Measurements from ENCODE around the gene NDUFAF3.
A peak's percentile ranks its signal among the peaks of the same experiment; 100 is the strongest.

Gene NDUFAF3

DNA sequence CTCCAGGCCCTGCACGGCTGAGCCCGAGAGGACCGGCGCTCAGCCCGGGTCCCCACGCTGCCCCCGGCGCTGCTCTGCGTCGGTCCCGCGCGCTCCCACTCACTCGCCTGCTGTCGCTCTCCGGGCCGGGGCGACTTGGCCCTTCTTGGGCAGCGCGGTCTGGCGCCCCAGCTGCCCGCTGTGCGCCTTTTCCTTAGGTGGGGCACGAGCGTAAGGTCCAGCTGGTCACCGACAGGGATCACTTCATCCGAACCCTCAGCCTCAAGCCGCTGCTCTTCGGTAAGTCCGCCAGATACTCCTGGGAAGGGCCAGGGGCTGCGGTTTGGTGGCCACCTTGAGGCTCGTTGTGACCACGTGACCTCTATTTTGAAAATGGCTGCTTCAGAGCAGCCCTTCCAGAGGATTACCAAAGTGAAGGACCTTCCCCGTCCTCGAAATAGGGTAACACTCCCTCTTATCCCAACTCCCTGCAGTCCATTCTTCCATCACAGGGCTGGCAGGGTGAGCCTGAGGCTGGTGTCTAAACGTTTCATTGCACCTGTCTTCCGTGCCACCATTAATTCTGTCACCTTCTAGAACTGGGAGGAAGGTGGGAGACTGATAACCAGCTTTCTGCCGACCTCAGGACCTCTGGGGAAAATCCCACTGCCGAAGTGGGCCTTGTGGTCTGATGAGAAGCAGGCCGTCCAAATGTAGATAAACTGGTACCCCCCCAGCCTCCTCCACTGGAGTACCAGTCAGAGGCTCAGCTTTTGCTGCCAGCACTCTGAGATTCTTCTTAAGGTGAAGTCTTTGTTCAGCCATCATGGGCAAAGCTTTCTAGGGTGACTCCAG is 31.1 kb upstream of the NDUFAF3 start:
- CTCF ChIA-PET: interaction anchor here (0.9 to 6.8 kb wide), 7 partner anchors 11 to 458 kb away, joined by 3 to 41 read pairs (median 3); partner anchors contain the start of genes NDUFAF3, QRICH1 and WDR6
- POLR2A ChIA-PET: interaction anchor here (0.7 to 1.7 kb wide), 4 partner anchors 16 to 39 kb away, joined by 3 to 7 read pairs (median 6); partner anchors contain the start of genes IMPDH2 and WDR6
- TF ChIP-seq, protein P1, sequence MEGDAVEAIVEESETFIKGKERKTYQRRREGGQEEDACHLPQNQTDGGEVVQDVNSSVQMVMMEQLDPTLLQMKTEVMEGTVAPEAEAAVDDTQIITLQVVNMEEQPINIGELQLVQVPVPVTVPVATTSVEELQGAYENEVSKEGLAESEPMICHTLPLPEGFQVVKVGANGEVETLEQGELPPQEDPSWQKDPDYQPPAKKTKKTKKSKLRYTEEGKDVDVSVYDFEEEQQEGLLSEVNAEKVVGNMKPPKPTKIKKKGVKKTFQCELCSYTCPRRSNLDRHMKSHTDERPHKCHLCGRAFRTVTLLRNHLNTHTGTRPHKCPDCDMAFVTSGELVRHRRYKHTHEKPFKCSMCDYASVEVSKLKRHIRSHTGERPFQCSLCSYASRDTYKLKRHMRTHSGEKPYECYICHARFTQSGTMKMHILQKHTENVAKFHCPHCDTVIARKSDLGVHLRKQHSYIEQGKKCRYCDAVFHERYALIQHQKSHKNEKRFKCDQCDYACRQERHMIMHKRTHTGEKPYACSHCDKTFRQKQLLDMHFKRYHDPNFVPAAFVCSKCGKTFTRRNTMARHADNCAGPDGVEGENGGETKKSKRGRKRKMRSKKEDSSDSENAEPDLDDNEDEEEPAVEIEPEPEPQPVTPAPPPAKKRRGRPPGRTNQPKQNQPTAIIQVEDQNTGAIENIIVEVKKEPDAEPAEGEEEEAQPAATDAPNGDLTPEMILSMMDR (IDR thresholded peaks at IDR 0.05; ENCODE audit: control extremely low read depth, extremely low read depth, low read depth, missing control alignments): no peak
- peak; percentile 41 for DNase-seq (ENCODE audit: extremely low spot score)

DNA sequence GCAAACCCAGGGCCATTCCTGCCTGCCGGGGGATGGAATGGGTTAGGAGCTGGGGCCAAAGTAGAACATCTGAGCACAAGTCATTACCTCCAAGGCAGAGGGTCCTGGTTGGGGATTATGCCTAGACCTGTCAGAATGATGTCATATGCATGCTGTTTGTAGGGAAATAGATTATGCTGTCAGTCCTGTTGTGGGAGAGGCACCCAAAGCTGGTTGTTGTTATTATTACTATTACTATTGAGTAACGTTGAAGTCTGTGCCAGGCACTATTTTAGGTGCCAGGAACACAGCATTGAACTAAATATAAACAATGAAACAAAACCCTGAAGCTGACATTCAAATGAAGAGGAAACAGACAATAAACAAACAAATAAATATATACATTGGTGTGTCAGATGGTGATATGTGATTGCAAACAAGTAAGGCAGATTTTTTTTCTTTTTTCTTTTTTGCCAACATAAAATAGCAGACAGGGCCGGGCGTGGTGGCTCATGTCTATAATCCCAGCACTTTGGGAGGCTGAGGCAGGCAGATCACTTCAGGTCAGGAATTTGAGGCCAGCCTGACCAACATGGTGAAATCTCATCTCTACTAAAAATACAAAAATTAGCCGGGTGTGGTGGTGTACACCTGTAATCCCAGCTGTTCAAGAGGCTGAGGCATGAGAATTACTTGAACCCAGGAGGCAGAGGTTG is 29.9 kb upstream of the NDUFAF3 start:
- TF ChIP-seq, protein P1 (IDR thresholded peaks at IDR 0.05; ENCODE audit: control extremely low read depth, extremely low read depth, low read depth, missing control alignments): no peak
- CTCF ChIA-PET: interaction anchor here (0.7 to 2.0 kb wide), 7 partner anchors 9 to 457 kb away, joined by 3 to 9 read pairs (median 4); partner anchors contain the start of genes ARIH2, NDUFAF3 and WDR6
- DNase-seq (ENCODE audit: extremely low spot score): no peak
- POLR2A ChIA-PET: interaction anchor here (0.6 to 1.6 kb wide), 3 partner anchors 15 to 78 kb away, joined by 3 to 7 read pairs (median 3); partner anchors contain the start of gene WDR6

DNA sequence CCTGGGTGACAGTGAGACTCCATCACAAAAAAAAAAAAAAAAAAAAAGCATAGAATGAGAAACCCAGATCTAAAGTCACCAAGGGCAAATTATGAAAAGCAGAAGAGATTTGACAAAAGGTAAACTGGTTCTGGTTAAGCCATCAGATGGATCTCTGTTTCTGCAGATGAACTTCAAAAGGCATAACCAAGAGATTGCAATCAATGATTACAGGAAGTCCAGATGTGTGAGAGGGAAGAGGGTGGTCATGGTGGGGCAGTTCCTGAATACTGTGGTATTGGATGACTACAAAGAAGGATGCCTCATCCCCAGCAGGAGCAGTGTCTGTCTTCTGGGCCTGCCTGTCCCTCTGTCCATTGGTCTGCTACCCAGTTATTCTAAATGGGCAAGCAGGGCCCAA is 28.1 kb upstream of the NDUFAF3 start:
- CTCF ChIA-PET: interaction anchor here (2.2 kb wide), 1 partner anchor 14 kb away, joined by 10 read pairs; the partner anchor contains the start of gene WDR6
- POLR2A ChIA-PET: no interaction called here
- TF ChIP-seq, protein P1 (IDR thresholded peaks at IDR 0.05; ENCODE audit: control extremely low read depth, extremely low read depth, low read depth, missing control alignments): no peak
- no peak for DNase-seq (ENCODE audit: extremely low spot score)

DNA sequence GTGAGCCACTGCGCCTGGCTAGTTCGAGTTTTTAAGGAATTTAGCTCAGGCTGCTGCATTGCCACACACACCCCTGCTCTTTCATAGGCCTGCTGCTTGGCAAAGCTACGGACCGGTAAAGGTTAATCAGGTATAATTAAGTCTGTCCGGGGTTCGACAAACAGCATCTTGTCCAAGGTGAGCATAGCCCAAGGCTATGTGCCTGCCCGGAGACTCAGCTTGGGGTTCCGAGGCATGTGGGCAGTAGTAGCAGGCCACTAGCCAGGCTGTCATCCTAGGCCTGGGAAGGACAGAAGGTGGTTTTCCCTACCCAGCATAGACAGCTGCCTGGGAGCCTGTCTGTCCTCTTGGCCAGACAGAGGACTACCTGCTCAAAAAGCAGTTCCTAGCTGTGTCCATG is 25.3 kb upstream of the NDUFAF3 start:
- no peak for DNase-seq (ENCODE audit: extremely low spot score)
- POLR2A ChIA-PET: no interaction called here
- TF ChIP-seq, protein P1 (IDR thresholded peaks at IDR 0.05; ENCODE audit: control extremely low read depth, extremely low read depth, low read depth, missing control alignments): no peak
- CTCF ChIA-PET: interaction anchor here (1.0 to 2.0 kb wide), 5 partner anchors 8 to 25 kb away, joined by 3 to 16 read pairs (median 4); partner anchors contain the start of genes NDUFAF3 and WDR6

DNA sequence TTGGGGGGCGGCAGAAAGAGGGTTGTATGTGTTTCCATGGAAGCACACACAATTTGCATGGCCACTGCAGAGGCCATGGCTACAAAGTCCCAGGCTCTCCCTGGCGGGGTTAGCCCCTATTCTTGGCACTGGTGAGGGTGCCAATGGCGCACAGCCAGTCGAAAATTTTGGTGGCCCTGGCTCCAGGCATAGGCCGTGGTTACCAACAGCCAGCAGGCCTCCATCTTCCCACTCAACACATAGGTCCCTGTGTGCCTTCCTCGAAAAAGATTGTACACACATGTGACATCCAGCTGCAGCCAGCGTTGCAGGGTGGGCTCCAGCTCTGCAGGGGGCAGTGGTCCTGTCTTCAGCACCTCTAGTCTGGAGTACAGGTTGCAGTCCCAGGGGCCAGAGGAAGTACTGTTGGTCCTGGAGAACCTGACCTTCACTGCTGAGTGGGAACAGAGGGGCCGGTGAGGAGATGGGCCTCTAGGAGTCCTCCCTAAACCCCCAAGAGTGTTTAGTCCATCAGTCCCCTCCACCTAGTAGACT is 24.8 kb upstream of the NDUFAF3 start:
- no peak for DNase-seq (ENCODE audit: extremely low spot score)
- CTCF ChIA-PET: interaction anchor here (0.7 to 2.0 kb wide), 6 partner anchors 9 to 25 kb away, joined by 3 to 16 read pairs (median 4); partner anchors contain the start of genes NDUFAF3 and WDR6
- TF ChIP-seq, protein P1 (IDR thresholded peaks at IDR 0.05; ENCODE audit: control extremely low read depth, extremely low read depth, low read depth, missing control alignments): no peak
- POLR2A ChIA-PET: interaction anchor here (1.3 kb wide), 1 partner anchor 10 kb away, joined by 3 read pairs; the partner anchor contains the start of gene WDR6

All from GM10248 (cell line).